Activated B cell treated with CpG ODN at 0.5 μM for 24 hours (primary cell): ENCODE results near the gene USP17L19. TPM values are rescaled to one million over a fixed set of nuclear protein-coding genes. Genes with fewer than 3 reads are reported as not detected.
A peak's percentile ranks its signal among the peaks of the same experiment; 100 is the strongest.
"Not testable (repeated sequence)": the region's sequence is repeated elsewhere in the genome, so short reads cannot be mapped to it uniquely, and the experiment has no call there.

ENCODE experiments used
- ATAC-seq: fragments of 200-7000 bp; cut with Tn5 transposase; one replicate; pipeline ENCODE4 v1.10.0; 2021; ENCODE audit warnings: low read depth, mild to moderate bottlenecking, moderate library complexity
- CTCF ChIA-PET: fragments of 350-600 bp; sonication (Branson Sonifier 250); formaldehyde crosslinking; loops from one replicate; lab custom pipeline; 2021; ENCODE audit warnings: antibody characterized with exemption; lab: Charles Lee
- POLR2A ChIA-PET: fragments of 350-600 bp; sonication (Branson Sonifier 250); formaldehyde crosslinking; loops from one replicate; lab custom pipeline; 2021; ENCODE audit warnings: antibody characterized with exemption; lab: Charles Lee
- DNase-seq: peaks from one replicate; pipeline ENCODE4 v3.0.0; 2022
- H3K27ac Mint-ChIP-seq: one replicate; pipeline ENCODE4 v1.8.0; 2020; ENCODE audit warnings: mixed read lengths
- H3K27me3 Mint-ChIP-seq: one replicate; pipeline ENCODE4 v1.8.0; 2021; ENCODE audit warnings: mixed read lengths
- H3K36me3 Mint-ChIP-seq: one replicate; pipeline ENCODE4 v1.8.0; 2021; ENCODE audit warnings: low read depth, mixed read lengths
- H3K4me1 Mint-ChIP-seq: one replicate; pipeline ENCODE4 v1.8.0; 2021; ENCODE audit warnings: mixed read lengths
- H3K4me3 Mint-ChIP-seq: one replicate; pipeline ENCODE4 v1.8.0; 2020; ENCODE audit warnings: mild to moderate bottlenecking, mixed read lengths
- H3K9me3 Mint-ChIP-seq: one replicate; pipeline ENCODE4 v1.8.0; 2020; ENCODE audit warnings: mixed read lengths
- intact Hi-C: fragments of 100-400 bp; cut with micrococcal nuclease; formaldehyde crosslinking; loops from one replicate; pipeline ENCODE4 v1.15.1; 2024
- total RNA-seq: library from RNA; stranded (reverse); gene quantifications from 2 replicates; pipeline ENCODE4 v1.2.3, GENCODE V29; 2022

Gene USP17L19
- total RNA-seq, 1 donor from 2014 or later, result not detected

GRCh38 chr4:9257824-9258223 is 4.6 kb downstream of the USP17L19 start, which contains the start of gene USP17L20:
TSS of gene USP17L20 (plus strand) at chr4:9258124. CDS start at chr4:9258124, 0 bp downstream.
- H3K4me3 Mint-ChIP-seq, ATAC-seq, H3K4me1 Mint-ChIP-seq, H3K27me3 Mint-ChIP-seq, intact Hi-C loops, H3K36me3 Mint-ChIP-seq, H3K9me3 Mint-ChIP-seq, H3K27ac Mint-ChIP-seq, POLR2A ChIA-PET, CTCF ChIA-PET, DNase-seq: not testable (repeated sequence)

- H3K27ac Mint-ChIP-seq, ATAC-seq, H3K9me3 Mint-ChIP-seq, H3K4me1 Mint-ChIP-seq, DNase-seq, intact Hi-C loops, POLR2A ChIA-PET, H3K36me3 Mint-ChIP-seq, CTCF ChIA-PET, H3K27me3 Mint-ChIP-seq, H3K4me3 Mint-ChIP-seq: not testable (repeated sequence)
Observed at GRCh38 chr4:9262572-9262971, 9.4 kb downstream of the USP17L19 start, which contains the start of gene USP17L21. TSS of gene USP17L21 (plus strand) at chr4:9262872. CDS start at chr4:9262872, 0 bp downstream.

GRCh38 chr4:9267319-9267718 is 14.1 kb downstream of the USP17L19 start, which contains the start of gene USP17L22:
TSS of gene USP17L22 (plus strand) at chr4:9267619. CDS start at chr4:9267619, 0 bp downstream.
- intact Hi-C loops, H3K9me3 Mint-ChIP-seq, POLR2A ChIA-PET, ATAC-seq, H3K4me3 Mint-ChIP-seq, H3K36me3 Mint-ChIP-seq, H3K27me3 Mint-ChIP-seq, CTCF ChIA-PET, H3K27ac Mint-ChIP-seq, H3K4me1 Mint-ChIP-seq, DNase-seq: not testable (repeated sequence)

- intact Hi-C loops, result not testable (repeated sequence)
- peak; percentile 14 for DNase-seq
Observed at GRCh38 chr4:9271719-9272118, 18.5 kb downstream of the USP17L19 start.

More at GRCh38 chr4:9271719-9272118, 18.5 kb downstream of the USP17L19 start:
- POLR2A ChIA-PET, H3K9me3 Mint-ChIP-seq, CTCF ChIA-PET, H3K27ac Mint-ChIP-seq, ATAC-seq, H3K36me3 Mint-ChIP-seq, H3K4me3 Mint-ChIP-seq, H3K4me1 Mint-ChIP-seq, H3K27me3 Mint-ChIP-seq: not testable (repeated sequence)

Other genes with a start within 250 kb of the USP17L19 start
- not detected in 2 replicates for gene FAM90A26, start 83.0 kb upstream of the USP17L19 start, total RNA-seq
- not detected in 2 replicates for gene USP17L10, start 42.7 kb upstream of the USP17L19 start, total RNA-seq
- gene USP17L11, start 38.0 kb upstream of the USP17L19 start, total RNA-seq, result not detected in 2 replicates
- gene USP17L12, start 33.2 kb upstream of the USP17L19 start, total RNA-seq, result not detected in 2 replicates
- gene USP17L13, start 28.5 kb upstream of the USP17L19 start, total RNA-seq, result not detected in 2 replicates
- not detected in 2 replicates for gene USP17L15, start 19.0 kb upstream of the USP17L19 start, total RNA-seq
- gene USP17L17, start 9.5 kb upstream of the USP17L19 start, total RNA-seq, result not detected in 2 replicates
- not detected in 2 replicates for gene USP17L18, start 4.7 kb upstream of the USP17L19 start, total RNA-seq
- gene USP17L20, start 4.7 kb downstream of the USP17L19 start, total RNA-seq, result not detected in 2 replicates
- gene USP17L21, start 9.5 kb downstream of the USP17L19 start, total RNA-seq, result not detected in 2 replicates
- not detected in 2 replicates for gene USP17L22, start 14.2 kb downstream of the USP17L19 start, total RNA-seq
- gene USP17L24, start 71.8 kb downstream of the USP17L19 start, total RNA-seq, result not detected in 2 replicates
- not detected in 2 replicates for gene USP17L25, start 76.5 kb downstream of the USP17L19 start, total RNA-seq
- not detected in 2 replicates for gene USP17L26, start 81.3 kb downstream of the USP17L19 start, total RNA-seq
- gene USP17L5, start 86.0 kb downstream of the USP17L19 start, total RNA-seq, result not detected in 2 replicates
- gene USP17L27, start 90.8 kb downstream of the USP17L19 start, total RNA-seq, result not detected in 2 replicates
- not detected in 2 replicates for gene USP17L28, start 95.5 kb downstream of the USP17L19 start, total RNA-seq
- not detected in 2 replicates for gene USP17L29, start 100.3 kb downstream of the USP17L19 start, total RNA-seq
- not detected in 2 replicates for gene USP17L30, start 109.8 kb downstream of the USP17L19 start, total RNA-seq
- gene DEFB131A, start 191.0 kb downstream of the USP17L19 start, total RNA-seq, result not detected in 2 replicates